ENCODE measurements around the gene TP63. TPM values are rescaled to one million over a fixed set of nuclear protein-coding genes. Genes with fewer than 3 reads are reported as not detected.

TP63 gene
- polyA plus RNA-seq, 3 donors: not detected

DNA sequence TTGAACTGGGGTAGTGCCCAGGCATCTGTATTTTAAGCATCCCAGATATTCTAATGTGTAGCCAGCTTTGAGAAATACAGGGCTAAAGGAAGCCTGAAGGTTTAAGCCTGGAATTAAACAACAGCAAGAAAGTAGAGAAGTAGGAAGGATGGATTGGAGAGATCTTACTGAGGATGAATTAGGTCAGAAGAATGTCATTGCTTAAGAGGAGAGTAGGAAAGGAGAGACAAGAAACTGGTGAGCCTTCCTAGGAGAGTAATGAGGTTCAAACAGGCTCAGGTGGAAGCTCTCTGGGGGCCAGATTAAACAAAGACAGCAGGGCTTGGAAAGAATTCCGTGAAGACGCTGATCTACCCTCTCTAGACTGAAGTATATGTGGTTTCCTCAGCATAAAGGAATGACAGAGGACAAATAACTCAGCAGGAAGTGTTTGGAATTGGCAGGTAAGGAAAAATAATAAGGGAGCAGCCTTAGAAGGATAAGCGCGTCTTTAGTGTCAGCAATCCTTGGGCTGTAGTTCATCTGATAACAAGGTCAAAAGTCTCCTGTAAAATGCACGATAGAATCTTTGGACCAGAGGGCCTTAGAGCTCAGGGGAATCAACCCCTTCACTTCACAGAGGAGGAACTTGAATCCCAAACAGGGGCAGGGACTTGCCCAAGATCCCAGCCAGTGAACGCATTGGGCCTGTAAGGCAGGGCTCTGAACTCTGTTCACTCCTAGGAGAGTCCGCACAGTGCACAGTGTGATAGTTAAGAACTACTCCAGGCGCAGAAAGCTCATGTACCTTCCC is 90.9 kb downstream of the TP63 start:
- Mint-ChIP-seq H3K27me3 (ENCODE audit: low read depth in 3 of 3) (peaks cover 0 to 3% (median 0%) of the 10 kb centered on the region in 3 donors), H3K36me3 (no peaks in the 10 kb centered on the region), H3K9me3 (peaks cover 0 to 1% (median 0%) of the 10 kb centered on the region in 7 donors), H3K27ac (no peak overlapping the region), H3K4me1 (no peaks in the 10 kb centered on the region), H3K4me3 (no peak overlapping the region)
- Histone ChIP-seq H3K4me1 (ENCODE audit: control insufficient read depth in 1 of 2, insufficient read depth in 2 of 2, low read length in 2 of 2) (peaks cover 0 to 7% of the 10 kb centered on the region in 2 donors), H3K9ac (ENCODE audit: insufficient read depth, low read length, poor library complexity, severe bottlenecking) (no peak overlapping the region), H3K9me3 (replicated peaks in 1 of 2; ENCODE audit: control insufficient read depth in 1 of 2, insufficient read depth in 1 of 2, low read length in 2 of 2) (no peaks in the 10 kb centered on the region), H3K27ac (ENCODE audit: low read depth in 1 of 2, low read length in 2 of 2) (no peak overlapping the region), H3K4me3 (replicated peaks in 1 of 3; ENCODE audit: low read depth in 2 of 3, low read length in 3 of 3) (no peak overlapping the region), H3K27me3 (ENCODE audit: control insufficient read depth in 2 of 2, insufficient read depth in 2 of 2, low read length in 2 of 2) (no peaks in the 10 kb centered on the region), H3K79me2 (ENCODE audit: insufficient read depth, low read length) (no peaks in the 10 kb centered on the region), H4K20me1 (ENCODE audit: insufficient read depth, low read length) (no peaks in the 10 kb centered on the region), H3K4me2 (replicated peaks; ENCODE audit: extremely low read depth, low read length, poor library complexity, severe bottlenecking) (no peak overlapping the region), H2AFZ (ENCODE audit: insufficient read depth, low read depth, low read length, poor library complexity, severe bottlenecking) (no peak overlapping the region), H3K36me3 (replicated peaks in 1 of 2; ENCODE audit: control insufficient read depth in 1 of 2, insufficient read depth in 2 of 2, low read length in 2 of 2) (no peaks in the 10 kb centered on the region)
- no peak for DNase-seq
- intact Hi-C loops (cut with micrococcal nuclease): no loop called here
- TF ChIP-seq, protein P1, sequence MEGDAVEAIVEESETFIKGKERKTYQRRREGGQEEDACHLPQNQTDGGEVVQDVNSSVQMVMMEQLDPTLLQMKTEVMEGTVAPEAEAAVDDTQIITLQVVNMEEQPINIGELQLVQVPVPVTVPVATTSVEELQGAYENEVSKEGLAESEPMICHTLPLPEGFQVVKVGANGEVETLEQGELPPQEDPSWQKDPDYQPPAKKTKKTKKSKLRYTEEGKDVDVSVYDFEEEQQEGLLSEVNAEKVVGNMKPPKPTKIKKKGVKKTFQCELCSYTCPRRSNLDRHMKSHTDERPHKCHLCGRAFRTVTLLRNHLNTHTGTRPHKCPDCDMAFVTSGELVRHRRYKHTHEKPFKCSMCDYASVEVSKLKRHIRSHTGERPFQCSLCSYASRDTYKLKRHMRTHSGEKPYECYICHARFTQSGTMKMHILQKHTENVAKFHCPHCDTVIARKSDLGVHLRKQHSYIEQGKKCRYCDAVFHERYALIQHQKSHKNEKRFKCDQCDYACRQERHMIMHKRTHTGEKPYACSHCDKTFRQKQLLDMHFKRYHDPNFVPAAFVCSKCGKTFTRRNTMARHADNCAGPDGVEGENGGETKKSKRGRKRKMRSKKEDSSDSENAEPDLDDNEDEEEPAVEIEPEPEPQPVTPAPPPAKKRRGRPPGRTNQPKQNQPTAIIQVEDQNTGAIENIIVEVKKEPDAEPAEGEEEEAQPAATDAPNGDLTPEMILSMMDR (IDR thresholded peaks at IDR 0.05): no peak
- 100% methylated on average over 4 of the region's 8 CpGs for WGBS (ENCODE audit: insufficient coverage)

DNA sequence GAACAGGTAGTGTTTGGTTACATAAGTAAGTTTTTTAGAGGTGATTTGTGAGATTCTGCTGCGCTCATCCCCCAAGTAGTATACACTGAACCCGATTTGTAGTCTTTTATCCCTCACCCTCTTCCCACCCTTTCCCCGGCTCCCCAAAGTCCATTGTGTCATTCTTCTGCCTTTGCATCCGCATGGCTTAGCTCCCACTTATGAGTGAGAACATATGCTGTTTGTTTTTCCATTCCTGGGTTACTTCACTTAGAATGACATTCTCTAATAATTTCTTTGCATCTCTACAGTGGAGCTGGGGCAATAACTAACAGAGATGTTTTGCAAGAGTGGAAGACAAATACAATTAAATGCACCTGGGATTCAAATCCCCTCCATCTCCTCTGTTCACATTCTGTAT is 93.2 kb downstream of the TP63 start:
- peaks cover 0 to 3% of the 10 kb centered on the region in 2 donors for H3K4me1 ChIP-seq (ENCODE audit: control insufficient read depth in 1 of 2, insufficient read depth in 2 of 2, low read length in 2 of 2)
- H4K20me1 ChIP-seq (ENCODE audit: insufficient read depth, low read length): no peaks in the 10 kb centered on the region
- TF ChIP-seq, protein P1 (IDR thresholded peaks at IDR 0.05): no peak
- intact Hi-C loops (cut with micrococcal nuclease): no loop called here
- no peaks in the 10 kb centered on the region for H3K4me1 Mint-ChIP-seq
- no peaks in the 10 kb centered on the region for H3K27me3 ChIP-seq (ENCODE audit: control insufficient read depth in 2 of 2, insufficient read depth in 2 of 2, low read length in 2 of 2)
- H3K4me3 ChIP-seq (replicated peaks in 1 of 3; ENCODE audit: low read depth in 2 of 3, low read length in 3 of 3): no peak overlapping the region
- H2AFZ ChIP-seq (ENCODE audit: insufficient read depth, low read depth, low read length, poor library complexity, severe bottlenecking): no peak overlapping the region
- no peak overlapping the region for H3K27ac ChIP-seq (ENCODE audit: low read depth in 1 of 2, low read length in 2 of 2)
- H3K27me3 Mint-ChIP-seq (ENCODE audit: low read depth in 3 of 3): peaks cover 0 to 4% (median 0%) of the 10 kb centered on the region in 3 donors
- H3K9ac ChIP-seq (ENCODE audit: insufficient read depth, low read length, poor library complexity, severe bottlenecking): no peak overlapping the region
- H3K4me2 ChIP-seq (replicated peaks; ENCODE audit: extremely low read depth, low read length, poor library complexity, severe bottlenecking): no peak overlapping the region
- no peak overlapping the region for H3K27ac Mint-ChIP-seq
- H3K36me3 ChIP-seq (replicated peaks in 1 of 2; ENCODE audit: control insufficient read depth in 1 of 2, insufficient read depth in 2 of 2, low read length in 2 of 2): no peaks in the 10 kb centered on the region
- H3K36me3 Mint-ChIP-seq: no peaks in the 10 kb centered on the region
- no peaks in the 10 kb centered on the region for H3K9me3 ChIP-seq (replicated peaks in 1 of 2; ENCODE audit: control insufficient read depth in 1 of 2, insufficient read depth in 1 of 2, low read length in 2 of 2)
- H3K79me2 ChIP-seq (ENCODE audit: insufficient read depth, low read length): no peaks in the 10 kb centered on the region
- WGBS (ENCODE audit: insufficient coverage): no CpG with 5 or more reads among the region's 4 CpGs
- DNase-seq: no peak
- H3K9me3 Mint-ChIP-seq: peaks cover 0 to 5% (median 2%) of the 10 kb centered on the region in 7 donors
- no peak overlapping the region for H3K4me3 Mint-ChIP-seq

All from CD14-positive monocyte (primary cell).